ENCODE measurements around the gene BCL2L14.

DNA sequence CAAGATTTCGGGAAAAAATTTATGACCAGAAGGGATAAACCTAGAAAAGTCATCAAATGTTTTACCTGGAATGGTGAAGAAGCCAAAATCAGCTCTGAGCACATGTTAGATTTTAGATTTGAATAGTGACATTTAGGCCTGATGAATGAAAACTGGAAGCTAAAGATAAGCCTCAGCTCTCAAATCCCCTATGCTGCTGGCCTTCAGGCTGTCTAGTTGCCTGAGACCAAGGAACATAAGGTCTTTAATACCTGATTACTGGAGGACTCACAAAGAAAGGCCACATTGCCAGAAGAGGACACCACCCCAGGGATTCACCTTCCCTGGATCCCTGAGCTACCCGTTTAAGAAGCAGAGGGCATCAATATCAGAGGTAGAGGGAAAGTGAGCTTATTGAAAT lies 56.6 kb downstream of the BCL2L14 start:
- TF ChIP-seq BHLHE40 (IDR thresholded peaks at IDR 0.05; ENCODE audit: borderline replicate concordance) (no peak), HDGF (IDR thresholded peaks at IDR 0.05; ENCODE audit: borderline replicate concordance) (no peak), SP1 (IDR thresholded peaks at IDR 0.05) (no peak), ELF4 (IDR thresholded peaks at IDR 0.05) (no peak), FOXM1 (IDR thresholded peaks at IDR 0.05; ENCODE audit: borderline replicate concordance) (no peak), ZNF384 (IDR thresholded peaks at IDR 0.05) (no peak), FOXK2 (IDR thresholded peaks at IDR 0.05) (no peak), LEF1 (IDR thresholded peaks at IDR 0.05; ENCODE audit: borderline replicate concordance) (no peak), TARDBP (IDR thresholded peaks at IDR 0.05) (no peak)
- TF ChIP-seq, protein P1, sequence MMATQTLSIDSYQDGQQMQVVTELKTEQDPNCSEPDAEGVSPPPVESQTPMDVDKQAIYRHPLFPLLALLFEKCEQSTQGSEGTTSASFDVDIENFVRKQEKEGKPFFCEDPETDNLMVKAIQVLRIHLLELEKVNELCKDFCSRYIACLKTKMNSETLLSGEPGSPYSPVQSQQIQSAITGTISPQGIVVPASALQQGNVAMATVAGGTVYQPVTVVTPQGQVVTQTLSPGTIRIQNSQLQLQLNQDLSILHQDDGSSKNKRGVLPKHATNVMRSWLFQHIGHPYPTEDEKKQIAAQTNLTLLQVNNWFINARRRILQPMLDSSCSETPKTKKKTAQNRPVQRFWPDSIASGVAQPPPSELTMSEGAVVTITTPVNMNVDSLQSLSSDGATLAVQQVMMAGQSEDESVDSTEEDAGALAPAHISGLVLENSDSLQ (IDR thresholded peaks at IDR 0.05), result no peak
